Measurements from ENCODE around the gene COL12A1. TPM values are rescaled to one million over a fixed set of nuclear protein-coding genes. Genes with fewer than 3 reads are reported as not detected.

The COL12A1 gene
- total and polyA plus RNA-seq, 2 of the 13 experiments (the other 11 are each of a cell fraction or from before 2014, with no cell fraction given): 0.02 TPM; not detected in 1

DNA sequence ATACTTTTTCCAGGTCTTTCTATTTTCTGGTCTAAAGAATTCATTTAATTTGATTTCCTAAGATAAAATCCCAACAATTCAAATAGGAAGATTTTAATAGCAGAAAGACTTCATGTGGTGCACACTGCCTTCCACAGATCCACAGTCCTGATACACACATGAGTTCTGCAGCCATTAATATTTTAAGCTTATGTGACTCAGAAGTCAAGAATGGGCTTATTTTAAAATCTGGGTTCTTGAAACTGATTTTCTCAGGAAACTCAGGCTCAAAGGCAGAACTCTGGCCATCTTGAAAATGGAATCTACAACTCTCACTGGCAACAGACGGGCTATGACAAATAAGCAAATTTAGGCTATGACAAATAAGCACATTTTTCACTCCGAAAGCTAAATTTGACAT, 88.2 kb downstream of the COL12A1 start (continued):
- TF ChIP-seq, protein P1, sequence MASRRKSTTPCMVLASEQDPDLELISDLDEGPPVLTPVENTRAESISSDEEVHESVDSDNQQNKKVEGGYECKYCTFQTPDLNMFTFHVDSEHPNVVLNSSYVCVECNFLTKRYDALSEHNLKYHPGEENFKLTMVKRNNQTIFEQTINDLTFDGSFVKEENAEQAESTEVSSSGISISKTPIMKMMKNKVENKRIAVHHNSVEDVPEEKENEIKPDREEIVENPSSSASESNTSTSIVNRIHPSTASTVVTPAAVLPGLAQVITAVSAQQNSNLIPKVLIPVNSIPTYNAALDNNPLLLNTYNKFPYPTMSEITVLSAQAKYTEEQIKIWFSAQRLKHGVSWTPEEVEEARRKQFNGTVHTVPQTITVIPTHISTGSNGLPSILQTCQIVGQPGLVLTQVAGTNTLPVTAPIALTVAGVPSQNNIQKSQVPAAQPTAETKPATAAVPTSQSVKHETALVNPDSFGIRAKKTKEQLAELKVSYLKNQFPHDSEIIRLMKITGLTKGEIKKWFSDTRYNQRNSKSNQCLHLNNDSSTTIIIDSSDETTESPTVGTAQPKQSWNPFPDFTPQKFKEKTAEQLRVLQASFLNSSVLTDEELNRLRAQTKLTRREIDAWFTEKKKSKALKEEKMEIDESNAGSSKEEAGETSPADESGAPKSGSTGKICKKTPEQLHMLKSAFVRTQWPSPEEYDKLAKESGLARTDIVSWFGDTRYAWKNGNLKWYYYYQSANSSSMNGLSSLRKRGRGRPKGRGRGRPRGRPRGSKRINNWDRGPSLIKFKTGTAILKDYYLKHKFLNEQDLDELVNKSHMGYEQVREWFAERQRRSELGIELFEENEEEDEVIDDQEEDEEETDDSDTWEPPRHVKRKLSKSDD (CRISPR knock-in tag; IDR thresholded peaks at IDR 0.05; ENCODE audit: low read depth): no peak
- TF ChIP-seq HNF4A (CRISPR knock-in tag; IDR thresholded peaks at IDR 0.05): no peak
- TF ChIP-seq HNRNPLL (IDR thresholded peaks at IDR 0.05; ENCODE audit: low read depth, low read length, poor library complexity, severe bottlenecking): no peak
- TF ChIP-seq ZNF546 (CRISPR knock-in tag; conservative IDR thresholded peaks at IDR 0.05): no peak
- TF ChIP-seq ZNF20 (CRISPR knock-in tag; IDR thresholded peaks at IDR 0.05): no peak

DNA sequence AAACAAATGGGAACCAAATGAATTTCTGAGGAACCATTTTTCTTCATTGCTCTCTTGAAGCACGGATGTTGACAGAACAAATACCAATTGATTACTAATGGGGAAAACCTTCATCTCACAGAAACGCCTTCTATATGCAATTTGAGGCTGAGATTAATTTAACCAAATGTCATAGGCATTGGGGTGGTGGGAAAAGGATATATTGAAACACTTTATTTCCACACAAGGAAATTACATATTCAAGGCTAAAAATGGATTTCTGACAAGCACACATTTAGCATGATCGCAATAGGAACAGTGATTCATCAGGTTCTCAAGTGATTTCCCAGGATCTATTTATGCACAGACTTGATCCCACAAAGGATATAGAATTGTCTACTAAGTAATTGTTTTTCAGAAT, 88.9 kb downstream of the COL12A1 start:
- Histone ChIP-seq H2AFZ (ENCODE audit: low read length) (no peak overlapping the region), H3K27me3 (ENCODE audit: control insufficient read depth in 1 of 2, insufficient read depth in 2 of 2, low read length in 2 of 2) (no peaks in the 10 kb centered on the region), H3K79me2 (ENCODE audit: insufficient read depth, low read length) (no peaks in the 10 kb centered on the region), H3K4me1 (ENCODE audit: insufficient read depth, low read length) (no peaks in the 10 kb centered on the region), H3K4me3 (replicated peaks in 1 of 3; ENCODE audit: insufficient read depth in 1 of 3, low read depth in 2 of 3, low read length in 3 of 3) (no peak overlapping the region), H3K9ac (ENCODE audit: insufficient read depth, low read depth, low read length) (no peak overlapping the region), H3K36me3 (replicated peaks in 1 of 2; ENCODE audit: control insufficient read depth in 1 of 2, insufficient read depth in 2 of 2, low read length in 2 of 2) (no peaks in the 10 kb centered on the region), H3K27ac (ENCODE audit: extremely low read length, insufficient read depth, low read length) (no peak overlapping the region), H3K4me2 (ENCODE audit: low read depth, low read length) (no peak overlapping the region), H3K9me3 (ENCODE audit: low read length) (no peaks in the 10 kb centered on the region), H4K20me1 (ENCODE audit: insufficient read depth, low read length) (no peaks in the 10 kb centered on the region)
- in situ Hi-C loops (cut with HindIII; ENCODE audit: extremely low pct_ligation_motif_present, low pct_unique_long_range_greater_than_20kb) (no loop called here), intact Hi-C loops (cut with micrococcal nuclease; ENCODE audit: unreplicated experiment) (no loop called here)
- DNase-seq (ENCODE audit: low spot score) (no peak), FAIRE-seq (no peak), ATAC-seq (no peak)
- CTCF ChIA-PET (ENCODE audit: low intra/inter-chr PET ratio, low total read pairs): no interaction called here
- POLR2A ChIA-PET: no interaction called here
- TF ChIP-seq HHEX (CRISPR knock-in tag; IDR thresholded peaks at IDR 0.05): no peak
- no peak for TF ChIP-seq YY1 (IDR thresholded peaks at IDR 0.05; ENCODE audit: insufficient read depth, insufficient replicate concordance, low read depth, low read length)
- no peak for TF ChIP-seq IRF2 (CRISPR knock-in tag; IDR thresholded peaks at IDR 0.05)
- TF ChIP-seq, protein P2, sequence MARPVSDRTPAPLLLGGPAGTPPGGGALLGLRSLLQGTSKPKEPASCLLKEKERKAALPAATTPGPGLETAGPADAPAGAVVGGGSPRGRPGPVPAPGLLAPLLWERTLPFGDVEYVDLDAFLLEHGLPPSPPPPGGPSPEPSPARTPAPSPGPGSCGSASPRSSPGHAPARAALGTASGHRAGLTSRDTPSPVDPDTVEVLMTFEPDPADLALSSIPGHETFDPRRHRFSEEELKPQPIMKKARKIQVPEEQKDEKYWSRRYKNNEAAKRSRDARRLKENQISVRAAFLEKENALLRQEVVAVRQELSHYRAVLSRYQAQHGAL (CRISPR knock-in tag; IDR thresholded peaks at IDR 0.05; ENCODE audit: not compliant biosample characterization): no peak
- no peak for TF ChIP-seq ZNF652 (CRISPR knock-in tag; IDR thresholded peaks at IDR 0.05; ENCODE audit: borderline replicate concordance, low read depth)
- TF ChIP-seq ZNF737 (CRISPR knock-in tag; IDR thresholded peaks at IDR 0.05; ENCODE audit: borderline replicate concordance): no peak
- no peak for TF ChIP-seq XRCC5 (optimal IDR thresholded peaks at IDR 0.05; ENCODE audit: low read length)
- no peak for TF ChIP-seq ZNF569 (CRISPR knock-in tag; IDR thresholded peaks at IDR 0.05; ENCODE audit: borderline replicate concordance)
- TF ChIP-seq GATA4 (IDR thresholded peaks at IDR 0.05; ENCODE audit: borderline replicate concordance, low read depth): no peak
- no peak for TF ChIP-seq ZNF850 (CRISPR knock-in tag; conservative IDR thresholded peaks at IDR 0.05)
- no peak for TF ChIP-seq SMAD1 (CRISPR knock-in tag; IDR thresholded peaks at IDR 0.05; ENCODE audit: borderline replicate concordance, low read depth)
- TF ChIP-seq, protein P3, sequence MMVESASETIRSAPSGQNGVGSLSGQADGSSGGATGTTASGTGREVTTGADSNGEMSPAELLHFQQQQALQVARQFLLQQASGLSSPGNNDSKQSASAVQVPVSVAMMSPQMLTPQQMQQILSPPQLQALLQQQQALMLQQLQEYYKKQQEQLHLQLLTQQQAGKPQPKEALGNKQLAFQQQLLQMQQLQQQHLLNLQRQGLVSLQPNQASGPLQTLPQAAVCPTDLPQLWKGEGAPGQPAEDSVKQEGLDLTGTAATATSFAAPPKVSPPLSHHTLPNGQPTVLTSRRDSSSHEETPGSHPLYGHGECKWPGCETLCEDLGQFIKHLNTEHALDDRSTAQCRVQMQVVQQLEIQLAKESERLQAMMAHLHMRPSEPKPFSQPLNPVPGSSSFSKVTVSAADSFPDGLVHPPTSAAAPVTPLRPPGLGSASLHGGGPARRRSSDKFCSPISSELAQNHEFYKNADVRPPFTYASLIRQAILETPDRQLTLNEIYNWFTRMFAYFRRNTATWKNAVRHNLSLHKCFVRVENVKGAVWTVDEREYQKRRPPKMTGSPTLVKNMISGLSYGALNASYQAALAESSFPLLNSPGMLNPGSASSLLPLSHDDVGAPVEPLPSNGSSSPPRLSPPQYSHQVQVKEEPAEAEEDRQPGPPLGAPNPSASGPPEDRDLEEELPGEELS (CRISPR knock-in tag; IDR thresholded peaks at IDR 0.05): no peak
- TF ChIP-seq SOX6 (IDR thresholded peaks at IDR 0.05): no peak
- TF ChIP-seq SOX6 (CRISPR knock-in tag; IDR thresholded peaks at IDR 0.05): no peak
- no TSS peak for BruUV-seq (replicated peaks)
- 11% methylated on average over 3 of the region's 3 CpGs for WGBS (ENCODE audit: low lambda C conversion rate)
